Esophagus squamous epithelium (tissue), 5 donors: ENCODE data around the gene MLLT10. TPM values are rescaled to one million over a fixed set of nuclear protein-coding genes. Genes with fewer than 3 reads are reported as not detected.

Experiments used
- DNase-seq: peaks from one replicate; lab custom pipeline; 2025; lab: John Stamatoyannopoulos, UW
- H3K27ac ChIP-seq, 4 donors: fragments of 200-600 bp; sonication (generic); one replicate each; pipeline ENCODE4 v1.5.1; 2016 to 2019; ENCODE audit warnings: mild to moderate bottlenecking in 1 of 4
- H3K27me3 ChIP-seq, 4 donors: fragments of 200-600 bp; sonication (generic); 1 replicate in 3 of 4; 2 replicates in 1 of 4; pipeline versions ENCODE4 v1.5.1 to v1.6.0; 2017 to 2021; ENCODE audit warnings: antibody characterized with exemption in 1 of 4
- H3K36me3 ChIP-seq, 3 donors: fragments of 200-600 bp; sonication (generic); one replicate each; pipeline ENCODE4 v1.5.1; 2016 to 2019
- H3K4me1 ChIP-seq, 3 donors: fragments of 200-600 bp; sonication (generic); one replicate each; pipeline ENCODE4 v1.5.1; 2017 to 2019
- H3K4me3 ChIP-seq, 4 donors: fragments of 200-600 bp; sonication (generic); 1 replicate in 3 of 4; 2 replicates in 1 of 4; pipeline ENCODE4 v1.5.1; 2016 to 2019; ENCODE audit warnings: mild to moderate bottlenecking in 2 of 4, moderate library complexity in 1 of 4
- H3K9me3 ChIP-seq, 3 donors: fragments of 200-600 bp; sonication (generic); one replicate each; pipeline ENCODE4 v1.5.1; 2016 to 2019
- POLR2A ChIP-seq, 4 donors: fragments of 450-650 bp; IDR thresholded peaks; one replicate each; pipeline ENCODE4 v1.6.1; 2017; ENCODE audit warnings: antibody characterized with exemption in 4 of 4, mild to moderate bottlenecking in 4 of 4, moderate library complexity in 3 of 4
- WGBS, 2 donors: methylation state at CpG; one replicate each; pipeline ENCODE4 v1.1.5; 2018; 5-methylcytosine and 5-hydroxymethylcytosine counted together
- intact Hi-C: fragments of 100-400 bp; cut with DNase I; formaldehyde crosslinking; loops from one replicate; pipeline ENCODE4 v1.15.0; 2022
- total RNA-seq, 4 donors: library from RNA; depleted of rRNA; stranded (reverse); fragments of >200 nt; gene quantifications; one replicate each; pipeline ENCODE4 v1.1.0, GENCODE V29; 2016
- TF ChIP-seq, protein P1 (sequence below), 6 experiments: fragments of 450-650 bp in 4 of 6; fragments of 200-600 bp in 2 of 6; sonication (generic) in 2 of 6; IDR thresholded peaks; one replicate each; pipeline ENCODE4 v1.5.1; 2016 to 2019; ENCODE audit warnings: antibody characterized with exemption in 6 of 6, mild to moderate bottlenecking in 4 of 6, moderate library complexity in 4 of 6
- donor health status: DM: yes; HTN: yes; CAD: no.

Gene MLLT10
- total RNA-seq, 4 donors from 2014 or later, result 22.7 to 49.6 (median 32.4) TPM

GRCh38 chr10:21650353-21650752 lies 116.3 kb downstream of the MLLT10 start:
- no peak overlapping the region for H3K4me3 ChIP-seq
- no peaks in the 10 kb centered on the region for H3K27me3 ChIP-seq
- TF ChIP-seq, protein P1, sequence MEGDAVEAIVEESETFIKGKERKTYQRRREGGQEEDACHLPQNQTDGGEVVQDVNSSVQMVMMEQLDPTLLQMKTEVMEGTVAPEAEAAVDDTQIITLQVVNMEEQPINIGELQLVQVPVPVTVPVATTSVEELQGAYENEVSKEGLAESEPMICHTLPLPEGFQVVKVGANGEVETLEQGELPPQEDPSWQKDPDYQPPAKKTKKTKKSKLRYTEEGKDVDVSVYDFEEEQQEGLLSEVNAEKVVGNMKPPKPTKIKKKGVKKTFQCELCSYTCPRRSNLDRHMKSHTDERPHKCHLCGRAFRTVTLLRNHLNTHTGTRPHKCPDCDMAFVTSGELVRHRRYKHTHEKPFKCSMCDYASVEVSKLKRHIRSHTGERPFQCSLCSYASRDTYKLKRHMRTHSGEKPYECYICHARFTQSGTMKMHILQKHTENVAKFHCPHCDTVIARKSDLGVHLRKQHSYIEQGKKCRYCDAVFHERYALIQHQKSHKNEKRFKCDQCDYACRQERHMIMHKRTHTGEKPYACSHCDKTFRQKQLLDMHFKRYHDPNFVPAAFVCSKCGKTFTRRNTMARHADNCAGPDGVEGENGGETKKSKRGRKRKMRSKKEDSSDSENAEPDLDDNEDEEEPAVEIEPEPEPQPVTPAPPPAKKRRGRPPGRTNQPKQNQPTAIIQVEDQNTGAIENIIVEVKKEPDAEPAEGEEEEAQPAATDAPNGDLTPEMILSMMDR (IDR thresholded peaks at IDR 0.05), result no peak
- no peak for TF ChIP-seq POLR2A (IDR thresholded peaks at IDR 0.05)
- H3K9me3 ChIP-seq, result no peaks in the 10 kb centered on the region
- 80% methylated on average over 2 of the region's 2 CpGs for WGBS, 2 donors
- H3K27ac ChIP-seq, result no peak overlapping the region
- no peaks in the 10 kb centered on the region for H3K4me1 ChIP-seq
- peaks cover 0 to 47% (median 0%) of the 10 kb centered on the region in 3 donors for H3K36me3 ChIP-seq
- intact Hi-C loops, result no loop called here
- DNase-seq, result no peak

DNA sequence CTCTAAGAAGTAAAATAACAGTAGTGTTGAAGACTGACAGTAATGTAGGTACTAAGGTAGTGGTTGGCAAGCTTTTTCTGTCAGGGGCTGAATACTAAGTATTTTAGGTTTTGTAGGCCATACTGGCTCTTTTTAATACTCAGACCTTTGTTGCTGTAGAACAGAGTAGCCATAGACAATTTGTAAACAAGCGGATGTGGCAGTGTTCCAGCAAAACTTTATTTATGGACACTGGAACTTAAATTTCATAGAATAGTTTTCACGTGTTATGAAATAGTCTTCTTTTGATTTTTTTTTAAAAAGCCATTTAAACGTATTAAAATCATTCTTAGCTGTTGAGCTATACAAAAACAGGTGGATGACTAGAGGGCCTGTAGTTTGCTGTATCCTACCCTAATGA lies 121.2 kb downstream of the MLLT10 start:
- Histone ChIP-seq H3K4me1 (no peaks in the 10 kb centered on the region), H3K27ac (no peak overlapping the region), H3K4me3 (no peak overlapping the region), H3K36me3 (peaks cover 0 to 43% (median 0%) of the 10 kb centered on the region in 3 donors), H3K27me3 (no peaks in the 10 kb centered on the region), H3K9me3 (no peaks in the 10 kb centered on the region)
- TF ChIP-seq POLR2A (IDR thresholded peaks at IDR 0.05), result no peak
- TF ChIP-seq, protein P1 (IDR thresholded peaks at IDR 0.05), result no peak
- intact Hi-C loops, result no loop called here
- 81 to 84% methylated on average over 3 of the region's 3 CpGs for WGBS, 2 donors
- DNase-seq, result no peak

DNA sequence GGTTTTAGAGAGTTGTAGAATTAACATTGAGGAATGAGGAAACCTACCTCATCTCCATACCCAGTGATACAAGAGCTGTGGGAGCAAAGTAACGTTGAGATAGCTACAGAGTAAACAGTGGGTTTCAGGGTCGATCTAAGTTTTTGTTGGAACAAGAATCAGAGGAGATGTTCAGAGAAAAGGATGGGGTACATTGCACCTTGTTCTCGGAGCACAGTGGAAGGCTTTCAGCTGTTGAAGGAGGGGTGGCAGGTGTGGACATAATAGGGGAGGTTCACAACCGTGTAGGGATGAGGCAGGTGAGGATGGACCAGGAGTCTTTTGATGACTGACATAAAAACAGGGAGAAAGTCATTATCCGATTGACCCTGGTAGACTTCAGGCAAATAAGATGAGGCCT lies 121.7 kb downstream of the MLLT10 start:
- TF ChIP-seq, protein P1 (IDR thresholded peaks at IDR 0.05), result no peak
- no peaks in the 10 kb centered on the region for H3K9me3 ChIP-seq
- no peak overlapping the region for H3K27ac ChIP-seq
- peaks cover 0 to 42% (median 0%) of the 10 kb centered on the region in 3 donors for H3K36me3 ChIP-seq
- intact Hi-C loops, result no loop called here
- 92 to 93% methylated on average over 5 of the region's 5 CpGs for WGBS, 2 donors
- DNase-seq, result no peak
- H3K4me3 ChIP-seq, result no peak overlapping the region
- no peaks in the 10 kb centered on the region for H3K27me3 ChIP-seq
- no peaks in the 10 kb centered on the region for H3K4me1 ChIP-seq

DNA sequence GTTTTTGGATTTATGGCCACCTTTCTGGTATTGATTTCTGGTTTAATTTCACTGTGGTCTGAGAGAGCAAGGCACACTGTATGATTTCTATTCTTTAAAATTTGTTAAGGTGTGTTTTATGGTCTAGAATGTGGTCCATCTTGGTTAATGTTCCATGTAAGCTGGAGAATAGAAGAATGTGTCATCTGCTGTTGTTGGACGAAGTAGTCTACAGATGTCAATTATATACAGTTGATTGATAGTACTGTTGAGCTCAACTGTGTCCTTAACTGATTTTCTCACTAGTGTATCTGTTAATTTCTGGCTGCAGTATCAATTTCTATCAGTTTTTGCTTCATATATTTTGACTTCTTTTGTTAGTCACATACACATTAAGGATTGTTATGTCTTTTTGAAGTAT lies 127.1 kb downstream of the MLLT10 start:
- H3K4me1 ChIP-seq, result peaks cover 0 to 11% (median 0%) of the 10 kb centered on the region in 3 donors
- no peak overlapping the region for H3K4me3 ChIP-seq
- no peak for DNase-seq

GRCh38 chr10:21661935-21662334 lies 127.9 kb downstream of the MLLT10 start:
- intact Hi-C loops, result no loop called here

More for the DNA sequence above, 127.1 kb downstream of the MLLT10 start:
- Histone ChIP-seq H3K9me3 (no peaks in the 10 kb centered on the region), H3K27me3 (no peaks in the 10 kb centered on the region), H3K36me3 (peaks cover 0 to 23% (median 0%) of the 10 kb centered on the region in 3 donors), H3K27ac (no peak overlapping the region)
- no peak for TF ChIP-seq POLR2A (IDR thresholded peaks at IDR 0.05)
- TF ChIP-seq, protein P1 (IDR thresholded peaks at IDR 0.05), result no peak
- WGBS, 2 donors, result 75 to 100% methylated on average over 1 of the region's 1 CpG
- intact Hi-C loops, result no loop called here

More at GRCh38 chr10:21661935-21662334, 127.9 kb downstream of the MLLT10 start:
- Histone ChIP-seq H3K4me1 (peaks cover 0 to 11% (median 0%) of the 10 kb centered on the region in 3 donors), H3K27ac (no peak overlapping the region), H3K9me3 (no peaks in the 10 kb centered on the region), H3K4me3 (no peak overlapping the region), H3K27me3 (no peaks in the 10 kb centered on the region), H3K36me3 (peaks cover 0 to 30% (median 0%) of the 10 kb centered on the region in 3 donors)
- DNase-seq, result no peak
- WGBS, 2 donors, result 54 to 58% methylated on average over 3 of the region's 3 CpGs
- TF ChIP-seq, protein P1 (IDR thresholded peaks at IDR 0.05), result no peak
- no peak for TF ChIP-seq POLR2A (IDR thresholded peaks at IDR 0.05)
